SK-N-SH (cell line): ENCODE results near the gene SECTM1. TPM values are rescaled to one million over a fixed set of nuclear protein-coding genes. Genes with fewer than 3 reads are reported as not detected.
"Not testable (repeated sequence)": the region's sequence is repeated elsewhere in the genome, so short reads cannot be mapped to it uniquely, and the experiment has no call there.

Experiments
- CTCF ChIA-PET: fragments of 300-600, 350-600 bp; formaldehyde crosslinking; extraction: SDS; loops from one replicate; lab custom pipeline; 2021; lab: Yijun Ruan, JAX
- POLR2A ChIA-PET: fragments of 350-600 bp; sonication (Branson Sonifier 250); formaldehyde crosslinking; extraction: SDS; loops from one replicate; lab custom pipeline; 2020; ENCODE audit warnings: antibody characterized with exemption, inconsistent platforms; lab: Yijun Ruan, JAX
- DNase-seq: peaks from one replicate; pipeline ENCODE4 v3.0.0; 2012
- H2AFZ ChIP-seq: fragments of 200-600 bp; sonication (generic); 2 replicates; pipeline ENCODE4 v1.8.1; 2016; ENCODE audit warnings: antibody characterized with exemption, mild to moderate bottlenecking, low read depth
- H3F3A ChIP-seq: fragments of 200-600 bp; sonication (generic); replicated peaks from 2 replicates; pipeline ENCODE3; 2016; ENCODE audit warnings: antibody characterized with exemption, mild to moderate bottlenecking; ENCODE audit not compliant: insufficient read depth
- H3K27ac ChIP-seq, 2 experiments: fragments of 200-500 bp in 1 of 2; fragments of 200-600 bp in 1 of 2; sonication (Bioruptor generic) in 1 of 2; sonication (generic), shearing (Covaris generic) in 1 of 2; 2 replicates each; pipeline versions ENCODE4 v1.5.1 to v1.6.1; 2014 to 2016; ENCODE audit warnings: low read depth in 2 of 2, inconsistent platforms in 1 of 2, low read length in 1 of 2, mild to moderate bottlenecking in 1 of 2, mixed read lengths in 1 of 2
- H3K27me3 ChIP-seq: fragments of 200-600 bp; sonication (generic), shearing (Covaris generic); 2 replicates; pipeline ENCODE4 v1.6.1; 2016; ENCODE audit warnings: mixed run types; ENCODE audit not compliant: insufficient read depth
- H3K36me3 ChIP-seq, 2 experiments: fragments of 200-500 bp in 1 of 2; fragments of 200-600 bp in 1 of 2; sonication (Bioruptor generic) in 1 of 2; sonication (generic) in 1 of 2; replicated peaks in 1 of 2; 2 replicates each; pipeline versions ENCODE3 to v1.5.1; 2014 to 2016; ENCODE audit warnings: low read length in 1 of 2, mild to moderate bottlenecking in 1 of 2; ENCODE audit not compliant: insufficient read depth in 2 of 2, control insufficient read depth in 1 of 2
- H3K4me1 ChIP-seq, 2 experiments: fragments of 200-500 bp in 1 of 2; fragments of 200-600 bp in 1 of 2; sonication (Bioruptor generic) in 1 of 2; sonication (generic), shearing (Covaris generic) in 1 of 2; 2 replicates each; pipeline versions ENCODE4 v1.5.1 to v1.6.1; 2014 to 2016; ENCODE audit warnings: low read depth in 1 of 2, low read length in 1 of 2, mixed run types in 1 of 2; ENCODE audit not compliant: insufficient read depth in 2 of 2, control insufficient read depth in 1 of 2
- H3K4me2 ChIP-seq: fragments of 200-600 bp; sonication (generic), shearing (Covaris generic); 2 replicates; pipeline ENCODE4 v1.6.1; 2017; ENCODE audit warnings: mixed run types
- H3K4me3 ChIP-seq, 2 experiments: fragments of 200-500 bp in 1 of 2; fragments of 200-600 bp in 1 of 2; sonication (Bioruptor generic) in 1 of 2; sonication (generic), shearing (Covaris generic) in 1 of 2; 2 replicates each; pipeline versions ENCODE4 v1.5.1 to v1.8.1; 2014 to 2016; ENCODE audit warnings: low read depth in 2 of 2, inconsistent platforms in 1 of 2, low read length in 1 of 2, mild to moderate bottlenecking in 1 of 2, mixed read lengths in 1 of 2, moderate library complexity in 1 of 2
- H3K79me2 ChIP-seq: fragments of 200-600 bp; sonication (generic); 2 replicates; pipeline ENCODE4 v1.8.1; 2017; ENCODE audit warnings: mild to moderate bottlenecking; ENCODE audit not compliant: insufficient read depth
- H3K9ac ChIP-seq: fragments of 200-600 bp; sonication (generic); 2 replicates; pipeline ENCODE4 v1.6.1; 2017; ENCODE audit warnings: mixed run types
- H3K9me2 ChIP-seq: fragments of 200-600 bp; sonication (generic); 2 replicates; pipeline ENCODE4 v1.6.1; 2017; ENCODE audit warnings: mixed run types
- H3K9me3 ChIP-seq: fragments of 200-600 bp; sonication (generic); 2 replicates; pipeline ENCODE4 v1.6.1; 2017; ENCODE audit warnings: mixed run types, mild to moderate bottlenecking, moderate library complexity
- H4K20me1 ChIP-seq: fragments of 200-600 bp; sonication (generic); 2 replicates; pipeline ENCODE4 v1.6.1; 2017; ENCODE audit warnings: mild to moderate bottlenecking, mixed run types; ENCODE audit not compliant: insufficient read depth
- CHD2 ChIP-seq: fragments of 150-350 bp; IDR thresholded peaks from 2 replicates; pipeline ENCODE4 v1.6.1; 2018; ENCODE audit warnings: low read length; ENCODE audit not compliant: partially characterized antibody
- NFIC ChIP-seq: IDR thresholded peaks from 2 replicates; pipeline ENCODE4 v1.4.0; 2012; ENCODE audit warnings: borderline replicate concordance
- RAD21 ChIP-seq: IDR thresholded peaks from 2 replicates; pipeline ENCODE4 v1.6.1; 2012; ENCODE audit warnings: mild to moderate bottlenecking, low read length
- REST ChIP-seq: IDR thresholded peaks from 2 replicates; pipeline ENCODE4 v1.6.1; 2012; ENCODE audit warnings: mild to moderate bottlenecking, low read depth, low read length, moderate library complexity
- RFX5 ChIP-seq: IDR thresholded peaks from 2 replicates; pipeline ENCODE4 v1.6.1; 2012; ENCODE audit warnings: mild to moderate bottlenecking, improper control_type of control experiment, low read length
- USF2 ChIP-seq: fragments of 150-350 bp; IDR thresholded peaks from 2 replicates; pipeline ENCODE4 v1.6.1; 2017; ENCODE audit warnings: antibody characterized with exemption, low read length, low read depth, borderline replicate concordance
- WGBS: methylation state at CpG from one replicate; pipeline ENCODE4 v1.1.6; 2017; ENCODE audit warnings: low lambda C conversion rate; 5-methylcytosine and 5-hydroxymethylcytosine counted together
- polyA plus RNA-seq, 3 experiments: library from polyadenylated mRNA; depleted of rRNA; stranded (reverse); fragments of >200 nt; gene quantifications; 2 replicates each; pipeline ENCODE4 v1.2.3, GENCODE V29; 2012

SECTM1 gene
- polyA plus RNA-seq, 1 of the 3 experiments (the other 2 are of a cell fraction) = 3.8 TPM

- TF ChIP-seq USF2 (no peak), RFX5 (no peak)
Observed at GRCh38 chr17:82378741-82379021, 45.1 kb upstream of the SECTM1 start (continued).

GRCh38 chr17:82377924-82378740 is 44.6 kb upstream of the SECTM1 start:
- Histone ChIP-seq H3K9me2 (no peaks in the 10 kb centered on the region), H3K9me3 (no peaks in the 10 kb centered on the region), H4K20me1 (no peaks in the 10 kb centered on the region), H2AFZ (no peak overlapping the region), H3K4me1 (peaks cover 0 to 33% of the 10 kb centered on the region in 2 experiments; a peak in 2 of 4 replicates), H3K27me3 (peaks cover 69% of the 10 kb centered on the region), H3F3A (peaks cover 9% of the 10 kb centered on the region), H3K4me3 (no peak overlapping the region), H3K27ac (no peak overlapping the region), H3K36me3 (no peaks in the 10 kb centered on the region), H3K9ac (no peak overlapping the region), H3K79me2 (no peaks in the 10 kb centered on the region), H3K4me2 (peak overlapping the region; percentile 45)
- 35% methylated on average over 31 of the region's 31 CpGs for WGBS
- ChIA-PET POLR2A (no interaction called here), CTCF (interaction anchor here (0.9 to 1.8 kb wide), 7 partner anchors 10 to 45 kb away, joined by 3 to 6 read pairs (median 5); no protein-coding TSS in a partner anchor)
- TF ChIP-seq REST = no peak
- TF ChIP-seq CHD2 = no peak
- TF ChIP-seq NFIC = no peak
- no peak for TF ChIP-seq RAD21
- no peak for DNase-seq

GRCh38 chr17:82377294-82377693 is 43.7 kb upstream of the SECTM1 start:
- DNase-seq, H3K9me2 ChIP-seq, H3K4me3 ChIP-seq, H3K79me2 ChIP-seq, H3K9me3 ChIP-seq, H3F3A ChIP-seq, H3K9ac ChIP-seq, H4K20me1 ChIP-seq, H3K4me2 ChIP-seq, POLR2A ChIA-PET, H2AFZ ChIP-seq, H3K27ac ChIP-seq, H3K36me3 ChIP-seq: not testable (repeated sequence)
- 34% methylated on average over 3 of the region's 5 CpGs for WGBS
- H3K4me1 ChIP-seq = peaks cover 0 to 30% of the 10 kb centered on the region in 2 experiments; a peak in 2 of 4 replicates
- peaks cover 77% of the 10 kb centered on the region for H3K27me3 ChIP-seq
- CTCF ChIA-PET = interaction anchor here (1.8 kb wide), 1 partner anchor 36 kb away, joined by 5 read pairs; no protein-coding TSS in a partner anchor
